Neural cell (in vitro differentiated cells): ENCODE results near the gene HLCS. TPM values are rescaled to one million over a fixed set of nuclear protein-coding genes. Genes with fewer than 3 reads are reported as not detected.

Experiments used
- H2AFZ ChIP-seq: fragments of 200-600, 300-800 bp; sonication (generic), shearing (Covaris generic); 2 replicates; pipeline ENCODE4 v1.6.0; 2014; ENCODE audit warnings: low read depth, mild to moderate bottlenecking, antibody characterized with exemption, low read length, moderate library complexity
- H3F3A ChIP-seq: fragments of 200-600 bp; shearing (Covaris generic); 2 replicates; pipeline ENCODE4 v1.6.1; 2016; ENCODE audit warnings: mild to moderate bottlenecking, moderate library complexity, mixed read lengths, antibody characterized with exemption, low read length; ENCODE audit not compliant: insufficient read depth, poor library complexity, severe bottlenecking
- H3K27ac ChIP-seq: fragments of 200-600, 300-800 bp; sonication (generic), shearing (Covaris generic); 2 replicates; pipeline ENCODE4 v1.5.1; 2014; ENCODE audit warnings: mild to moderate bottlenecking, low read length, moderate library complexity
- H3K27me3 ChIP-seq: fragments of 300-800, 200-600 bp; sonication (generic), shearing (Covaris generic); 2 replicates; pipeline ENCODE4 v1.6.0; 2014; ENCODE audit warnings: mild to moderate bottlenecking, low read depth, low read length, moderate library complexity; ENCODE audit not compliant: insufficient read depth
- H3K36me3 ChIP-seq: fragments of 300-800, 200-600 bp; sonication (generic), shearing (Covaris generic); 2 replicates; pipeline ENCODE4 v1.5.1; 2014; ENCODE audit warnings: mild to moderate bottlenecking, antibody characterized with exemption, low read length, moderate library complexity; ENCODE audit not compliant: insufficient read depth
- H3K4me2 ChIP-seq: fragments of 300-800, 200-600 bp; sonication (generic), shearing (Covaris generic); 2 replicates; pipeline ENCODE4 v1.6.0; 2014; ENCODE audit warnings: mild to moderate bottlenecking, low read length
- H3K4me3 ChIP-seq: fragments of 300-800, 200-600 bp; sonication (generic), shearing (Covaris generic); 2 replicates; pipeline ENCODE4 v1.5.1; 2014; ENCODE audit warnings: mild to moderate bottlenecking, low read length, moderate library complexity
- H3K79me2 ChIP-seq: fragments of 200-600 bp; shearing (Covaris generic); replicated peaks from 2 replicates; pipeline ENCODE4 v1.6.0; 2014; ENCODE audit warnings: mild to moderate bottlenecking, low read length, moderate library complexity; ENCODE audit not compliant: insufficient read depth
- H3K9ac ChIP-seq: fragments of 300-800, 200-600 bp; sonication (generic), shearing (Covaris generic); 2 replicates; pipeline ENCODE4 v1.6.1; 2016; ENCODE audit warnings: mild to moderate bottlenecking, low read length, mixed read lengths
- H3K9me2 ChIP-seq: fragments of 200-600 bp; shearing (Covaris generic); 2 replicates; pipeline ENCODE4 v1.6.1; 2016; ENCODE audit warnings: mild to moderate bottlenecking, low read length, mixed read lengths; ENCODE audit not compliant: insufficient read depth
- H3K9me3 ChIP-seq: fragments of 200-600, 300-800 bp; sonication (generic), shearing (Covaris generic); 2 replicates; pipeline ENCODE4 v1.6.1; 2016; ENCODE audit warnings: mild to moderate bottlenecking, mixed run types, low read length, moderate library complexity, mixed read lengths
- H4K20me1 ChIP-seq: fragments of 200-600 bp; shearing (Covaris generic); 2 replicates; pipeline ENCODE4 v1.6.1; 2016; ENCODE audit warnings: mild to moderate bottlenecking, mixed run types; ENCODE audit not compliant: insufficient read depth
- EP300 ChIP-seq: fragments of 450-650 bp; conservative IDR thresholded peaks from 2 replicates; pipeline ENCODE4 v1.6.1; 2014; ENCODE audit warnings: antibody characterized with exemption, mild to moderate bottlenecking, moderate library complexity; ENCODE audit not compliant: poor library complexity, severe bottlenecking
- EZH2 ChIP-seq: fragments of 200-600, 300-800 bp; shearing (Covaris generic), sonication (generic); IDR thresholded peaks from 2 replicates; pipeline ENCODE4 v1.6.1; 2014; ENCODE audit warnings: antibody characterized with exemption, low read length, borderline replicate concordance, mild to moderate bottlenecking; ENCODE audit not compliant: insufficient read depth, poor library complexity, severe bottlenecking
- MXI1 ChIP-seq: fragments of 450-650 bp; conservative IDR thresholded peaks from 2 replicates; pipeline ENCODE4 v1.6.1; 2014; ENCODE audit warnings: antibody characterized with exemption, mild to moderate bottlenecking; ENCODE audit not compliant: poor library complexity, severe bottlenecking
- POLR2AphosphoS5 ChIP-seq: IDR thresholded peaks from 2 replicates; pipeline ENCODE4 v1.6.1; 2012
- RAD21 ChIP-seq: fragments of 450-650 bp; conservative IDR thresholded peaks from 2 replicates; pipeline ENCODE4 v1.6.1; 2014; ENCODE audit warnings: antibody characterized with exemption, mild to moderate bottlenecking, moderate library complexity
- SMC3 ChIP-seq: fragments of 450-650 bp; conservative IDR thresholded peaks from 2 replicates; pipeline ENCODE4 v1.6.1; 2014; ENCODE audit warnings: antibody characterized with exemption, mild to moderate bottlenecking, moderate library complexity; ENCODE audit not compliant: poor library complexity
- TAF1 ChIP-seq: IDR thresholded peaks from 2 replicates; pipeline ENCODE4 v1.6.1; 2012; ENCODE audit warnings: low read depth
- polyA plus RNA-seq: library from polyadenylated mRNA; depleted of rRNA; stranded (reverse); fragments of >200 nt; gene quantifications from 2 replicates; pipeline ENCODE4 v1.2.3, GENCODE V29; 2014
- TF ChIP-seq, protein P1 (sequence below): IDR thresholded peaks from 2 replicates; pipeline ENCODE4 v1.6.1; 2012; ENCODE audit warnings: borderline replicate concordance
- TF ChIP-seq, protein P2 (sequence below): fragments of 450-650 bp; IDR thresholded peaks from 2 replicates; pipeline ENCODE4 v1.5.1; 2014; ENCODE audit warnings: antibody characterized with exemption, mild to moderate bottlenecking, moderate library complexity; ENCODE audit not compliant: poor library complexity, severe bottlenecking

HLCS gene
- polyA plus RNA-seq, 1 donor from 2014 or later = 12.1 TPM

DNA sequence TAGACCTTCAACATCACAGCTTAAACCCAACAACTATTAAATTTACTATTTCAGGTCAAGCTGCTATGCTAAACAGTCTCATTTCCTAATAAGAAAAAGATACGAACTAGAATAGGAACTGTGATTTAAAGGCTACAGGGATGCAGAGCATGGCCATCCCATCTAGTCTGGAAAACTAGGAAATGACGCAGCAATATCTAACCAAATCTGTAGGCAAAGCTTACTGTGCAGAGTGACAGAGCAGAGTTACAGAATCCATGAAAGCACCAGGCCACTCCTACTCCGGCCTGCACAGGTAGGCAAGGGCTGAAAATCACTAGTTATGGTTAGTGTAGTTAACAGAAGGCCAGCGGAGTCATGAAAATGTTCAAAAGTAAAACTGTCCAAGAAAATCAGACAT, 2.1 kb downstream of the HLCS start:
- H3K9ac ChIP-seq = no peak overlapping the region
- no peaks in the 10 kb centered on the region for H3K9me2 ChIP-seq
- no peaks in the 10 kb centered on the region for H3K79me2 ChIP-seq
- H2AFZ ChIP-seq = no peak overlapping the region
- peaks cover 5% of the 10 kb centered on the region for H3F3A ChIP-seq
- H3K4me3 ChIP-seq = no peak overlapping the region
- H4K20me1 ChIP-seq = no peaks in the 10 kb centered on the region
- no peak overlapping the region for H3K4me2 ChIP-seq
- H3K27ac ChIP-seq = no peak overlapping the region
- no peaks in the 10 kb centered on the region for H3K27me3 ChIP-seq
- no peaks in the 10 kb centered on the region for H3K36me3 ChIP-seq
- H3K9me3 ChIP-seq = no peaks in the 10 kb centered on the region
- TF ChIP-seq POLR2AphosphoS5 (no peak), EP300 (no peak), TAF1 (no peak), RAD21 (no peak), SMC3 (no peak), MXI1 (no peak), EZH2 (no peak)
- TF ChIP-seq, protein P1, sequence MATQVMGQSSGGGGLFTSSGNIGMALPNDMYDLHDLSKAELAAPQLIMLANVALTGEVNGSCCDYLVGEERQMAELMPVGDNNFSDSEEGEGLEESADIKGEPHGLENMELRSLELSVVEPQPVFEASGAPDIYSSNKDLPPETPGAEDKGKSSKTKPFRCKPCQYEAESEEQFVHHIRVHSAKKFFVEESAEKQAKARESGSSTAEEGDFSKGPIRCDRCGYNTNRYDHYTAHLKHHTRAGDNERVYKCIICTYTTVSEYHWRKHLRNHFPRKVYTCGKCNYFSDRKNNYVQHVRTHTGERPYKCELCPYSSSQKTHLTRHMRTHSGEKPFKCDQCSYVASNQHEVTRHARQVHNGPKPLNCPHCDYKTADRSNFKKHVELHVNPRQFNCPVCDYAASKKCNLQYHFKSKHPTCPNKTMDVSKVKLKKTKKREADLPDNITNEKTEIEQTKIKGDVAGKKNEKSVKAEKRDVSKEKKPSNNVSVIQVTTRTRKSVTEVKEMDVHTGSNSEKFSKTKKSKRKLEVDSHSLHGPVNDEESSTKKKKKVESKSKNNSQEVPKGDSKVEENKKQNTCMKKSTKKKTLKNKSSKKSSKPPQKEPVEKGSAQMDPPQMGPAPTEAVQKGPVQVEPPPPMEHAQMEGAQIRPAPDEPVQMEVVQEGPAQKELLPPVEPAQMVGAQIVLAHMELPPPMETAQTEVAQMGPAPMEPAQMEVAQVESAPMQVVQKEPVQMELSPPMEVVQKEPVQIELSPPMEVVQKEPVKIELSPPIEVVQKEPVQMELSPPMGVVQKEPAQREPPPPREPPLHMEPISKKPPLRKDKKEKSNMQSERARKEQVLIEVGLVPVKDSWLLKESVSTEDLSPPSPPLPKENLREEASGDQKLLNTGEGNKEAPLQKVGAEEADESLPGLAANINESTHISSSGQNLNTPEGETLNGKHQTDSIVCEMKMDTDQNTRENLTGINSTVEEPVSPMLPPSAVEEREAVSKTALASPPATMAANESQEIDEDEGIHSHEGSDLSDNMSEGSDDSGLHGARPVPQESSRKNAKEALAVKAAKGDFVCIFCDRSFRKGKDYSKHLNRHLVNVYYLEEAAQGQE = no peak
- TF ChIP-seq, protein P2, sequence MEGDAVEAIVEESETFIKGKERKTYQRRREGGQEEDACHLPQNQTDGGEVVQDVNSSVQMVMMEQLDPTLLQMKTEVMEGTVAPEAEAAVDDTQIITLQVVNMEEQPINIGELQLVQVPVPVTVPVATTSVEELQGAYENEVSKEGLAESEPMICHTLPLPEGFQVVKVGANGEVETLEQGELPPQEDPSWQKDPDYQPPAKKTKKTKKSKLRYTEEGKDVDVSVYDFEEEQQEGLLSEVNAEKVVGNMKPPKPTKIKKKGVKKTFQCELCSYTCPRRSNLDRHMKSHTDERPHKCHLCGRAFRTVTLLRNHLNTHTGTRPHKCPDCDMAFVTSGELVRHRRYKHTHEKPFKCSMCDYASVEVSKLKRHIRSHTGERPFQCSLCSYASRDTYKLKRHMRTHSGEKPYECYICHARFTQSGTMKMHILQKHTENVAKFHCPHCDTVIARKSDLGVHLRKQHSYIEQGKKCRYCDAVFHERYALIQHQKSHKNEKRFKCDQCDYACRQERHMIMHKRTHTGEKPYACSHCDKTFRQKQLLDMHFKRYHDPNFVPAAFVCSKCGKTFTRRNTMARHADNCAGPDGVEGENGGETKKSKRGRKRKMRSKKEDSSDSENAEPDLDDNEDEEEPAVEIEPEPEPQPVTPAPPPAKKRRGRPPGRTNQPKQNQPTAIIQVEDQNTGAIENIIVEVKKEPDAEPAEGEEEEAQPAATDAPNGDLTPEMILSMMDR = no peak

DNA sequence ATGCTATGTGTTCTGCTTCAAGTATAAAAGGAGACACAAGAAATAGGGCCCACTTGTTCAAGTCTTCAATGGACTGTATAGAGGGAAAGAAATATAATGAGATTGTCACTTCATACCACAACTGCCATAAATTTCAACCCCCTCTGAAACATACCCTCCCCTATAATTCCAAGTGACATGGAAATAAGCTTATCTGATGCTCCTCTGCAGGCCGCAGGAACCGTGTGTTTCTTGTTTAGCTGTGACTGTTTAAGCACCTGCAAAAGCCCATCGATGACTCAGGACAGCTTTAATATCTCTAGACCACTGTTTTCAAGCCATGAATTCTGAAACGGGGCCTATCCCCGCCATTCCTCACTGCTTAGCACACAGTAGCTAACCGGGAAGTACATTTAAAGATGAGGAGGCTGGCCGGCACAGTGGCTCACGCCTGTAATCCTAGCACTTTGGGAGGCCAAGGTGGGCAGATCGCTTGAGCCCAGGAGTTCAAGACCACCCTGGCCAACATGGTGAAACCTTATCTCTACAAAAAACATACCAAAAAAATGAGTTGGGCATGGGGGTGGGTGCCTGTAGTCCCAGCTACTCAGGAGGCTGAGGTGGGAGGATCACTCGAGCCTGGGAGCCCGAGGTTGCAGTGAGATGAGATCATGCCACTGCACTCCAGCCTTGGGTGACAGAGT, 4.2 kb downstream of the HLCS start:
- H3K27me3 ChIP-seq = no peaks in the 10 kb centered on the region
- no peak overlapping the region for H3K27ac ChIP-seq
- TF ChIP-seq TAF1 = no peak
- TF ChIP-seq RAD21 = no peak
- TF ChIP-seq, protein P1 = no peak
- no peak for TF ChIP-seq MXI1
- no peak for TF ChIP-seq POLR2AphosphoS5
- TF ChIP-seq EP300 = no peak
- no peak for TF ChIP-seq SMC3
- TF ChIP-seq, protein P2 = no peak
- H3F3A ChIP-seq = peaks cover 5% of the 10 kb centered on the region
- H3K4me2 ChIP-seq = no peak overlapping the region
- H3K9me3 ChIP-seq = no peaks in the 10 kb centered on the region
- H4K20me1 ChIP-seq = no peaks in the 10 kb centered on the region
- H3K36me3 ChIP-seq = no peaks in the 10 kb centered on the region
- H3K9me2 ChIP-seq = no peaks in the 10 kb centered on the region
- no peak overlapping the region for H3K9ac ChIP-seq
- no peak overlapping the region for H2AFZ ChIP-seq
- H3K79me2 ChIP-seq = no peaks in the 10 kb centered on the region
- H3K4me3 ChIP-seq = no peak overlapping the region
